HepG2 (cell line): ENCODE measurements around the gene TEAD4. TPM values are rescaled to one million over a fixed set of nuclear protein-coding genes. Genes with fewer than 3 reads are reported as not detected.
A peak's percentile ranks its signal among the peaks of the same experiment; 100 is the strongest.

Experiments used
- ARHGAP35 ChIP-seq: sonication (generic); formaldehyde crosslinking; IDR thresholded peaks from 2 replicates; pipeline ENCODE4 v1.9.0; 2022; ENCODE audit warnings: mild to moderate bottlenecking, inconsistent platforms, moderate library complexity, missing genetic modification reagents, borderline replicate concordance
- ATF3 ChIP-seq: sonication (generic); formaldehyde crosslinking; IDR thresholded peaks from 2 replicates; pipeline ENCODE4 v1.4.0; 2020; ENCODE audit warnings: missing genetic modification reagents
- BORCS8-MEF2B ChIP-seq: sonication (generic); formaldehyde crosslinking; IDR thresholded peaks from 2 replicates; pipeline ENCODE4 v1.8.0; 2022; ENCODE audit warnings: mild to moderate bottlenecking, missing genetic modification reagents
- CAMTA2 ChIP-seq: sonication (generic); formaldehyde crosslinking; IDR thresholded peaks from 2 replicates; pipeline ENCODE4 v1.4.0; 2020; ENCODE audit warnings: mild to moderate bottlenecking, missing genetic modification reagents, borderline replicate concordance
- FOXC1 ChIP-seq: sonication (generic); formaldehyde crosslinking; IDR thresholded peaks from 2 replicates; pipeline ENCODE4 v1.8.0; 2022; ENCODE audit warnings: mild to moderate bottlenecking, missing genetic modification reagents, borderline replicate concordance
- FOXP1 ChIP-seq, 2 experiments: fragments of 450-650 bp in 1 of 2; IDR thresholded peaks; 2 replicates each; pipeline ENCODE4 v1.6.1; 2017 to 2018; ENCODE audit warnings: antibody characterized with exemption in 1 of 2
- IKZF4 ChIP-seq: sonication (generic); formaldehyde crosslinking; IDR thresholded peaks from 2 replicates; pipeline ENCODE4 v1.5.1; 2020; ENCODE audit warnings: borderline replicate concordance, mild to moderate bottlenecking, low read depth, missing genetic modification reagents; ENCODE audit errors: not compliant biosample characterization
- KAT7 ChIP-seq: IDR thresholded peaks from 2 replicates; pipeline ENCODE4 v1.6.1; 2018; ENCODE audit warnings: borderline replicate concordance, missing compliant biosample characterization
- KLF6 ChIP-seq: IDR thresholded peaks from 2 replicates; pipeline ENCODE4 v1.8.0; 2016; ENCODE audit warnings: missing biosample characterization, missing genetic modification reagents
- MXD1 ChIP-seq: sonication (generic); formaldehyde crosslinking; IDR thresholded peaks from 2 replicates; pipeline ENCODE4 v1.4.0; 2020; ENCODE audit warnings: mild to moderate bottlenecking, missing genetic modification reagents
- NPAS2 ChIP-seq: sonication (generic); formaldehyde crosslinking; IDR thresholded peaks from 2 replicates; pipeline ENCODE4 v1.8.0; 2022; ENCODE audit warnings: mild to moderate bottlenecking, missing genetic modification reagents, borderline replicate concordance
- PHF8 ChIP-seq: sonication (generic); formaldehyde crosslinking; IDR thresholded peaks from 2 replicates; pipeline ENCODE4 v1.5.0; 2020; ENCODE audit warnings: missing genetic modification reagents
- POLR2A ChIP-seq, 2 experiments: IDR thresholded peaks; 2 replicates each; pipeline ENCODE4 v1.6.1; 2011; ENCODE audit warnings: low read depth in 2 of 2, low read length in 2 of 2, mild to moderate bottlenecking in 1 of 2, moderate library complexity in 1 of 2; ENCODE audit not compliant: insufficient read depth in 1 of 2
- REL ChIP-seq: sonication (generic); formaldehyde crosslinking; conservative IDR thresholded peaks from 2 replicates; pipeline ENCODE4 v1.8.0; 2022; ENCODE audit warnings: mild to moderate bottlenecking, missing genetic modification reagents, moderate library complexity
- SPEN ChIP-seq: sonication (generic); formaldehyde crosslinking; IDR thresholded peaks from 2 replicates; pipeline ENCODE4 v1.5.1; 2020; ENCODE audit warnings: low read depth, mild to moderate bottlenecking, missing genetic modification reagents
- ZBTB2 ChIP-seq: sonication (generic); formaldehyde crosslinking; IDR thresholded peaks from 2 replicates; pipeline ENCODE4 v1.8.0; 2022; ENCODE audit warnings: low read depth, missing genetic modification reagents
- ZNF383 ChIP-seq: sonication (generic); formaldehyde crosslinking; IDR thresholded peaks from 2 replicates; pipeline ENCODE4 v1.4.0; 2020; ENCODE audit warnings: missing genetic modification reagents, mild to moderate bottlenecking, borderline replicate concordance
- ZNF512B ChIP-seq: sonication (generic); formaldehyde crosslinking; IDR thresholded peaks from 2 replicates; pipeline ENCODE4 v1.5.1; 2020; ENCODE audit warnings: missing genetic modification reagents, mild to moderate bottlenecking, borderline replicate concordance
- ZNF773 ChIP-seq: sonication (generic); formaldehyde crosslinking; IDR thresholded peaks from 2 replicates; pipeline ENCODE4 v1.4.0; 2020; ENCODE audit warnings: missing genetic modification reagents, borderline replicate concordance
- ZSCAN31 ChIP-seq: sonication (generic); formaldehyde crosslinking; IDR thresholded peaks from 2 replicates; pipeline ENCODE4 v1.5.0; 2020; ENCODE audit warnings: low read depth, mild to moderate bottlenecking, missing genetic modification reagents
- ZSCAN5A ChIP-seq: sonication (generic); formaldehyde crosslinking; IDR thresholded peaks from 2 replicates; pipeline ENCODE4 v1.8.0; 2022; ENCODE audit warnings: mild to moderate bottlenecking, missing genetic modification reagents, borderline replicate concordance
- polyA plus RNA-seq, 8 experiments: library from polyadenylated mRNA; depleted of rRNA in 3 of 8; stranded (reverse) in 7 of 8; unstranded in 1 of 8; fragments of >200 nt; fragmentation: Illumina TruSeq in 4 of 8; extraction: Trizol in 4 of 8; gene quantifications; 2 replicates each; pipeline versions ENCODE4 v1.2.1 to v1.2.3, GENCODE V29; 2011 to 2016; ENCODE audit warnings: low read depth in 4 of 8, missing spikeins in 1 of 8, mixed read lengths in 1 of 8; ENCODE audit not compliant: insufficient read depth in 1 of 8
- total RNA-seq, 5 experiments: library from RNA; depleted of rRNA; stranded (reverse); fragments of >200 nt; fragmentation: Illumina TruSeq; extraction: Trizol; gene quantifications; 2 replicates each; pipeline ENCODE4 v1.2.3, GENCODE V29; 2016; ENCODE audit warnings: low read depth in 1 of 5

The TEAD4 gene
- total and polyA plus RNA-seq, 2 of the 13 experiments (the other 11 are each of a cell fraction or from before 2014, with no cell fraction given) = 45.0 to 69.4 TPM

- peak; percentile 55 for TF ChIP-seq IKZF4 (CRISPR knock-in tag)
- no peak for TF ChIP-seq KAT7
- TF ChIP-seq ATF3 (CRISPR knock-in tag) = 0 out of 2 replicates have a peak, but pooled peaks have one; percentile 14
- TF ChIP-seq SPEN = peak; percentile 29; the same call in 1 of the 2 replicates
- peak; percentile 65; the same call in 1 of the 2 replicates for TF ChIP-seq ZSCAN5A (CRISPR knock-in tag)
- peak; percentile 90 for TF ChIP-seq ZBTB2
- 0 out of 2 replicates have a peak, but pooled peaks have one; percentile 22 for TF ChIP-seq ZNF383 (CRISPR knock-in tag)
- 0 out of 2 replicates have a peak, but pooled peaks have one; percentile 72 for TF ChIP-seq REL (CRISPR knock-in tag)
- peak; percentile 79; the same call in 1 of the 2 replicates for TF ChIP-seq BORCS8-MEF2B (CRISPR knock-in tag)
- TF ChIP-seq CAMTA2 = 0 out of 2 replicates have a peak, but pooled peaks have one; percentile 3
- TF ChIP-seq FOXC1 (CRISPR knock-in tag) = 0 out of 2 replicates have a peak, but pooled peaks have one; percentile 20
- peak; percentile 72 for TF ChIP-seq PHF8 (CRISPR knock-in tag)
- TF ChIP-seq FOXP1 (IDR thresholded peaks at IDR 0.05) = no peak
- TF ChIP-seq FOXP1 (CRISPR knock-in tag; IDR thresholded peaks at IDR 0.05) = 0 out of 2 replicates have a peak, but pooled peaks have one; percentile 3
- peak; percentile 42; the same call in 1 of the 2 replicates for TF ChIP-seq KLF6
- peak; percentile 23; the same call in 1 of the 2 replicates for TF ChIP-seq ZSCAN31
- no peak for TF ChIP-seq NPAS2 (CRISPR knock-in tag)
- TF ChIP-seq ZNF512B (CRISPR knock-in tag) = no peak
- peak; percentile 80; the same call in 1 of the 2 replicates for TF ChIP-seq MXD1 (CRISPR knock-in tag)
- 0 out of 2 replicates have a peak, but pooled peaks have one; percentile 4 for TF ChIP-seq ZNF773 (CRISPR knock-in tag)
- 0 out of 2 replicates have a peak, but pooled peaks have one; percentile 42 for TF ChIP-seq ARHGAP35
- 0 out of 4 replicates have a peak, but pooled peaks of 1 of the 2 experiments have one; percentile 23 for TF ChIP-seq POLR2A (IDR thresholded peaks at IDR 0.05; ENCODE audit: insufficient read depth in 1 of 2, low read depth in 2 of 2, low read length in 2 of 2)
These were observed 550 bp downstream of the TEAD4 start (continued) for GRCh38 chr12:2959505-2960389.
